Measurements from ENCODE around the gene SH3BP5. TPM values are rescaled to one million over a fixed set of nuclear protein-coding genes. Genes with fewer than 3 reads are reported as not detected.

The SH3BP5 gene
- total RNA-seq, 2 donors from 2014 or later, result 14.4 to 18.4 TPM

- Histone ChIP-seq H3K9me3 (no peaks in the 10 kb centered on the region), H3K36me3 (peaks cover 90% of the 10 kb centered on the region), H3K27me3 (no peaks in the 10 kb centered on the region), H3K4me1 (peaks cover 0 to 13% of the 10 kb centered on the region in 2 donors), H3K4me3 (no peak overlapping the region), H3K27ac (no peak overlapping the region)
- DNase-seq (ENCODE audit: low spot score), result no peak
- TF ChIP-seq CTCF (IDR thresholded peaks at IDR 0.05), result no peak
These were observed 79.2 kb downstream of the SH3BP5 start for GRCh38 chr3:15253023-15253697.

DNA sequence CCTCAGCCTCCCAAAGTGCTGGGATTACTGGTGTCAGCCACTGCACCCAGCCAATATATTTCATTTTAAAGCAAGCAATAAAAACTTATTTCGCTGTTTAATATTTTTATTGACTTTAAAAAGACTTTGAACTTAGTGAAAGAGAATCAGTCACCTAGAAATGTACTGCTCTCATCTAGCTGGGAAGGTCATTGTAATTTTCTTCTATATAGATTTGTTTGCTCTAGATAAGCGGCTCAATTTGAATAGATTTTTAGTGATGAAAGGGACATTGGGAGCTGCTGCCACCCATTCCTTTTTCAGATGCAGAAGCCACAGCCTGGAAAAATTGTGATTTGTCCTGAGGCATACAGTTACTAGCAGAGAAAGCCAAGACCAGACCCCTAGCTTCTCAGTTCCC lies 86.2 kb downstream of the SH3BP5 start:
- TF ChIP-seq CTCF (IDR thresholded peaks at IDR 0.05), result no peak
- Histone ChIP-seq H3K4me1 (no peaks in the 10 kb centered on the region), H3K36me3 (peaks cover 95% of the 10 kb centered on the region), H3K27me3 (no peaks in the 10 kb centered on the region), H3K9me3 (no peaks in the 10 kb centered on the region), H3K4me3 (no peak overlapping the region), H3K27ac (no peak overlapping the region)
- DNase-seq (ENCODE audit: low spot score), result no peak

DNA sequence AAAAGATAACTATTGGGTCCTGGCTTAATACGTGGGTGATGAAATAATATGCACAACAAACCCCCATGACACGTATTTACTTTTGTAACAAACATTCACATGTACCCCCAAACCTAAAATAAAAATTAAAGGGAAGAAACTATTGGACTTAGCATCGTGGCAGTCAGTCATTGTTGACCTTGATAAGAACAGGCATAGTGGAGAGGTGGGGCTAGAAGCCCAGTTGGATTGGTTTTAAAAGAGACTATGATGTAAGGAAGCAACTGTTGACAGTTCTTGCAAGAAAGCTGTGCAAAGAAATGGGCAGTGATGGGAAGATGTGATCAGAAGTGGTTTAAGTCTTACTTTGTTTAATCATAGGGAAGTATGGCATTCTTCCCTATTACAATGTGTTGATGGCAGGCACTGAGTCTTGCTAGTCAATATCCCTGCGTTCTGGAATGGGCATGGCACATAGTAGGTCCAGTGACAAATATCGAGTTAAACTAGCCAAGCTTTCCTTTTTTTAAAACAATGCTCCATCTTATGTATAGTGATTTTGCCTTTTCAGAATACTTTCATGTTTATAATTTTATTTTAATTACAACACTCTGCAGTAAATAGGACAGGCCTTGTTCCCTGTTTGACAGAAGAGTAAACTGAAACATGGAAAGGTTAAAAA lies 88.4 kb downstream of the SH3BP5 start:
- no peak for TF ChIP-seq CTCF (IDR thresholded peaks at IDR 0.05)
- no peak for DNase-seq (ENCODE audit: low spot score)

DNA sequence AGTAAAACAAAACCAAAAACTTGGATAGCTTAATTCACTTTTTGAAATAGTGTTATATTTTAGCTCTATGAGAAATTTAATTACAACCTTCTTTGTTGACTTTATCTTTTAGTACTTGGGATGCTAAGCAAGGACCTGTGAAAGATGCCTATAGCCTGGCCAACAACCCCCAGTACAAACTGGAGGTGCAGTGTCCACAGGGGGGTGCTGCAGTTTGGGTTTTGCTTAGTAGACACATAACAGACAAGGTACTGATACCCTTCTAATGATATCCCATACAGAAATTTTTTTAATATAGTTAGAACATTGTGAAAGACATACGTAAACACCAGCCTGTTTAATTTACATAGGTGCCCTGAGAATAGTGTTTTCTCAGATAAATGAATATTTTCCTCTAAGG lies 91.0 kb downstream of the SH3BP5 start:
- no peaks in the 10 kb centered on the region for H3K9me3 ChIP-seq

More for the DNA sequence above, 88.4 kb downstream of the SH3BP5 start:
- Histone ChIP-seq H3K27me3 (no peaks in the 10 kb centered on the region), H3K9me3 (no peaks in the 10 kb centered on the region), H3K4me1 (no peaks in the 10 kb centered on the region), H3K4me3 (no peak overlapping the region), H3K36me3 (peaks cover 95% of the 10 kb centered on the region), H3K27ac (no peak overlapping the region)

DNA sequence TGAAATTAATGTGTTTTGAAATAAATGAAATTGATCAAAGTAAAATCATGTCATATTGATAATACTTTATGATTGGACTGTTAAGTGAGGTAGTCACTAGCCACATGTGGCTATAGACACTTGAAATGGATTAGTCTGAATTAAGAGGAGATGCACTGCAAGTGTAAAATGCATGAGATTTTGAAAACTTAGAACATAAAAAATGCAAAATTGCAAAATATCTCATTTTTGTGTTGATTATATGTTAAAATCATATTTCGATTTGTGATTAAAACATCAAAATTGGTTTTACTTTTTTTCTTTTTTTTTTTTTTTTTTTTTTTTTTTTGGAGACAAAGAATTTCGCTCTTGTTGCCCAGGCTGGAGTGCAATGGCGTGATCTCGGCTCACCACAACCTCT lies 103.1 kb downstream of the SH3BP5 start:
- DNase-seq (ENCODE audit: low spot score), result no peak
- Histone ChIP-seq H3K27ac (no peak overlapping the region), H3K27me3 (no peaks in the 10 kb centered on the region), H3K9me3 (no peaks in the 10 kb centered on the region), H3K36me3 (peaks cover 61% of the 10 kb centered on the region), H3K4me3 (no peak overlapping the region), H3K4me1 (no peaks in the 10 kb centered on the region)
- TF ChIP-seq CTCF (IDR thresholded peaks at IDR 0.05), result no peak

More for the DNA sequence above, 91.0 kb downstream of the SH3BP5 start:
- Histone ChIP-seq H3K36me3 (peaks cover 93% of the 10 kb centered on the region), H3K4me3 (no peak overlapping the region), H3K27me3 (no peaks in the 10 kb centered on the region), H3K27ac (no peak overlapping the region), H3K4me1 (no peaks in the 10 kb centered on the region)
- no peak for DNase-seq (ENCODE audit: low spot score)
- peak in 1 of 2 donors; percentile 43 for TF ChIP-seq CTCF (IDR thresholded peaks at IDR 0.05)

All from right atrium auricular region (tissue), 2 donors.